Activated T-helper 1 cell treated with anti-CD3 and anti-CD28 coated beads, Interleukin-12 subunit alpha, Interleukin-12 subunit beta, Interleukin-2, Interleukin-4 antibody, amounts not matched to agents 30 ng/mL and 10 ng/mL and 1 ng/mL, durations not matched to agents 14 hours and 24 hours and 36 hours (primary cell): ENCODE data around the gene JAG2. TPM values are rescaled to one million over a fixed set of nuclear protein-coding genes. Genes with fewer than 3 reads are reported as not detected.

Experiments
- DNase-seq: peaks from one replicate; pipeline ENCODE4 v3.0.0; 2021; ENCODE audit warnings: low spot score
- H3K27ac Mint-ChIP-seq: one replicate; pipeline ENCODE4 v1.8.0; 2021; ENCODE audit warnings: mild to moderate bottlenecking, mixed read lengths
- H3K27me3 Mint-ChIP-seq: one replicate; pipeline ENCODE4 v1.8.0; 2022; ENCODE audit warnings: mild to moderate bottlenecking, moderate library complexity, mixed read lengths; ENCODE audit not compliant: insufficient read depth
- H3K36me3 Mint-ChIP-seq: one replicate; pipeline ENCODE4 v1.8.0; 2021; ENCODE audit warnings: low read depth, mixed read lengths
- H3K4me1 Mint-ChIP-seq: one replicate; pipeline ENCODE4 v1.8.0; 2021; ENCODE audit warnings: low read depth, mixed read lengths
- H3K4me3 Mint-ChIP-seq: one replicate; pipeline ENCODE4 v1.8.0; 2021; ENCODE audit warnings: mild to moderate bottlenecking, moderate library complexity, mixed read lengths
- H3K9me3 Mint-ChIP-seq: one replicate; pipeline ENCODE4 v1.8.0; 2021; ENCODE audit warnings: mixed read lengths
- intact Hi-C: fragments of 100-400 bp; cut with micrococcal nuclease; formaldehyde crosslinking; loops from one replicate; pipeline ENCODE4 v1.15.1; 2024
- total RNA-seq: library from RNA; stranded (reverse); gene quantifications from 2 replicates; pipeline ENCODE4 v1.2.3, GENCODE V29; 2022

Gene JAG2
- total RNA-seq, 1 donor from 2014 or later: 7.4 TPM

GRCh38 chr14:105146976-105147635 lies 21.5 kb downstream of the JAG2 start:
- intact Hi-C loops: no loop called here
- Mint-ChIP-seq H3K9me3 (peaks cover 3% of the 10 kb centered on the region), H3K27ac (no peak overlapping the region), H3K36me3 (no peaks in the 10 kb centered on the region), H3K4me3 (no peak overlapping the region), H3K27me3 (no peaks in the 10 kb centered on the region), H3K4me1 (no peaks in the 10 kb centered on the region)
- DNase-seq: no peak

GRCh38 chr14:105146181-105146975 lies 22.2 kb downstream of the JAG2 start:
- peaks cover 4% of the 10 kb centered on the region for H3K9me3 Mint-ChIP-seq
- no peaks in the 10 kb centered on the region for H3K36me3 Mint-ChIP-seq
- no peak for DNase-seq
- H3K27ac Mint-ChIP-seq: no peak overlapping the region
- H3K4me3 Mint-ChIP-seq: no peak overlapping the region
- H3K27me3 Mint-ChIP-seq: no peaks in the 10 kb centered on the region
- H3K4me1 Mint-ChIP-seq: no peaks in the 10 kb centered on the region
- intact Hi-C loops: no loop called here

GRCh38 chr14:105145381-105146180 lies 23.0 kb downstream of the JAG2 start:
- intact Hi-C loops: no loop called here
- Mint-ChIP-seq H3K27ac (no peak overlapping the region), H3K4me3 (no peak overlapping the region), H3K36me3 (no peaks in the 10 kb centered on the region), H3K4me1 (no peaks in the 10 kb centered on the region), H3K9me3 (peaks cover 6% of the 10 kb centered on the region), H3K27me3 (no peaks in the 10 kb centered on the region)
- no peak for DNase-seq

- Mint-ChIP-seq H3K4me1 (no peaks in the 10 kb centered on the region), H3K36me3 (no peaks in the 10 kb centered on the region), H3K27ac (no peak overlapping the region), H3K27me3 (no peaks in the 10 kb centered on the region), H3K9me3 (peaks cover 13% of the 10 kb centered on the region), H3K4me3 (no peak overlapping the region)
- intact Hi-C loops: no loop called here
- DNase-seq: no peak
Observed at GRCh38 chr14:105144666-105145380, 23.8 kb downstream of the JAG2 start.

GRCh38 chr14:105144026-105144665 lies 24.4 kb downstream of the JAG2 start:
- Mint-ChIP-seq H3K27ac (no peak overlapping the region), H3K4me1 (no peaks in the 10 kb centered on the region), H3K36me3 (no peaks in the 10 kb centered on the region), H3K27me3 (no peaks in the 10 kb centered on the region), H3K9me3 (peaks cover 14% of the 10 kb centered on the region), H3K4me3 (no peak overlapping the region)
- DNase-seq: no peak
- intact Hi-C loops: no loop called here

GRCh38 chr14:105143451-105144025 lies 25.0 kb downstream of the JAG2 start:
- no peaks in the 10 kb centered on the region for H3K27me3 Mint-ChIP-seq
- H3K27ac Mint-ChIP-seq: no peak overlapping the region
- H3K4me1 Mint-ChIP-seq: no peaks in the 10 kb centered on the region
- H3K9me3 Mint-ChIP-seq: peaks cover 14% of the 10 kb centered on the region
- DNase-seq: no peak
- no peak overlapping the region for H3K4me3 Mint-ChIP-seq
- H3K36me3 Mint-ChIP-seq: no peaks in the 10 kb centered on the region
- intact Hi-C loops: no loop called here

GRCh38 chr14:105142651-105143450 lies 25.7 kb downstream of the JAG2 start:
- no peaks in the 10 kb centered on the region for H3K36me3 Mint-ChIP-seq
- no peak overlapping the region for H3K4me3 Mint-ChIP-seq
- H3K9me3 Mint-ChIP-seq: peaks cover 14% of the 10 kb centered on the region
- H3K4me1 Mint-ChIP-seq: no peaks in the 10 kb centered on the region
- H3K27me3 Mint-ChIP-seq: no peaks in the 10 kb centered on the region
- no peak overlapping the region for H3K27ac Mint-ChIP-seq
- intact Hi-C loops: no loop called here
- DNase-seq: no peak

- intact Hi-C loops: no loop called here
- Mint-ChIP-seq H3K4me1 (no peaks in the 10 kb centered on the region), H3K27me3 (no peaks in the 10 kb centered on the region), H3K27ac (no peak overlapping the region), H3K9me3 (peaks cover 14% of the 10 kb centered on the region), H3K36me3 (no peaks in the 10 kb centered on the region), H3K4me3 (no peak overlapping the region)
- DNase-seq: no peak
Observed at GRCh38 chr14:105141486-105142281, 26.9 kb downstream of the JAG2 start.

GRCh38 chr14:105141026-105141425 lies 27.6 kb downstream of the JAG2 start:
- Mint-ChIP-seq H3K4me1 (no peaks in the 10 kb centered on the region), H3K4me3 (no peak overlapping the region), H3K27me3 (no peaks in the 10 kb centered on the region), H3K36me3 (no peaks in the 10 kb centered on the region), H3K9me3 (peaks cover 14% of the 10 kb centered on the region), H3K27ac (no peak overlapping the region)
- intact Hi-C loops: no loop called here
- no peak for DNase-seq

- H3K27me3 Mint-ChIP-seq: no peaks in the 10 kb centered on the region
- no peak overlapping the region for H3K27ac Mint-ChIP-seq
- intact Hi-C loops: no loop called here
- no peaks in the 10 kb centered on the region for H3K36me3 Mint-ChIP-seq
- H3K4me3 Mint-ChIP-seq: no peak overlapping the region
- DNase-seq: no peak
- H3K4me1 Mint-ChIP-seq: no peaks in the 10 kb centered on the region
- peaks cover 14% of the 10 kb centered on the region for H3K9me3 Mint-ChIP-seq
Observed at GRCh38 chr14:105140581-105140980, 28.0 kb downstream of the JAG2 start.

GRCh38 chr14:105139831-105140239 lies 28.7 kb downstream of the JAG2 start:
- intact Hi-C loops: no loop called here
- no peak overlapping the region for H3K27ac Mint-ChIP-seq
- no peaks in the 10 kb centered on the region for H3K36me3 Mint-ChIP-seq
- DNase-seq: no peak
- H3K9me3 Mint-ChIP-seq: peaks cover 14% of the 10 kb centered on the region
- no peaks in the 10 kb centered on the region for H3K27me3 Mint-ChIP-seq
- H3K4me1 Mint-ChIP-seq: no peaks in the 10 kb centered on the region
- no peak overlapping the region for H3K4me3 Mint-ChIP-seq
